Natural killer cell (primary cell): ENCODE measurements around the gene SYCP2. TPM values are rescaled to one million over a fixed set of nuclear protein-coding genes. Genes with fewer than 3 reads are reported as not detected.
A peak's percentile ranks its signal among the peaks of the same experiment; 100 is the strongest.

Source experiments
- ATAC-seq, 3 donors: fragments of 150-1000 bp in 2 of 3; fragments of 200-7000 bp in 1 of 3; cut with Tn5 transposase; 1 replicate in 1 of 3; 2 replicates in 2 of 3; pipeline ENCODE4 v1.10.0; 2021; ENCODE audit warnings: mild to moderate bottlenecking in 2 of 3, moderate library complexity in 2 of 3
- DNase-seq, 2 donors: peaks; one replicate each; pipeline versions ENCODE4 v3.0.0 to v3.0.0-alpha.2; 2013 to 2021; ENCODE audit warnings: mixed read lengths in 1 of 2
- H3K27ac ChIP-seq: one replicate; pipeline ENCODE4 v1.5.1; 2013; ENCODE audit warnings: mild to moderate bottlenecking, low read length
- H3K27me3 ChIP-seq: one replicate; pipeline ENCODE4 v1.6.1; 2013; ENCODE audit warnings: low read length; ENCODE audit not compliant: control insufficient read depth, insufficient read depth
- H3K36me3 ChIP-seq: one replicate; pipeline ENCODE4 v1.6.1; 2013; ENCODE audit warnings: low read length; ENCODE audit not compliant: control insufficient read depth, insufficient read depth
- H3K4me1 ChIP-seq: one replicate; pipeline ENCODE4 v1.6.1; 2013; ENCODE audit warnings: low read length; ENCODE audit not compliant: control insufficient read depth, insufficient read depth
- H3K4me3 ChIP-seq: one replicate; pipeline ENCODE4 v1.5.1; 2013; ENCODE audit warnings: low read length
- H3K9me3 ChIP-seq: one replicate; pipeline ENCODE4 v1.6.1; 2013; ENCODE audit warnings: low read length; ENCODE audit not compliant: control insufficient read depth, insufficient read depth
- H3K27ac Mint-ChIP-seq, 2 donors: one replicate each; pipeline ENCODE4 v1.8.0; 2022; ENCODE audit warnings: mild to moderate bottlenecking in 2 of 2, mixed read lengths in 2 of 2, moderate library complexity in 1 of 2
- H3K27me3 Mint-ChIP-seq, 2 donors: one replicate each; pipeline ENCODE4 v1.8.0; 2022; ENCODE audit warnings: low read depth in 2 of 2, mixed read lengths in 2 of 2
- H3K36me3 Mint-ChIP-seq: one replicate; pipeline ENCODE4 v1.8.0; 2022; ENCODE audit warnings: mixed read lengths
- H3K4me1 Mint-ChIP-seq, 2 donors: one replicate each; pipeline ENCODE4 v1.8.0; 2022; ENCODE audit warnings: mixed read lengths in 2 of 2
- H3K4me3 Mint-ChIP-seq: one replicate; pipeline ENCODE4 v1.8.0; 2022; ENCODE audit warnings: mild to moderate bottlenecking, moderate library complexity, mixed read lengths
- H3K9me3 Mint-ChIP-seq, 2 donors: one replicate each; pipeline ENCODE4 v1.8.0; 2022; ENCODE audit warnings: mixed read lengths in 2 of 2
- CTCF ChIP-seq: fragments of 200-600 bp; IDR thresholded peaks from one replicate; pipeline ENCODE4 v1.8.0; 2022; ENCODE audit warnings: antibody characterized with exemption
- WGBS: methylation state at CpG from one replicate; pipeline ENCODE4 v1.1.7; 2013; ENCODE audit warnings: missing lambda C conversion rate; ENCODE audit not compliant: insufficient coverage; 5-methylcytosine and 5-hydroxymethylcytosine counted together
- intact Hi-C: fragments of 100-400 bp; cut with micrococcal nuclease; formaldehyde crosslinking; loops from one replicate; pipeline ENCODE4 v1.14.2; 2022
- total RNA-seq, 4 donors: library from RNA; stranded (reverse); fragments of 120-200 nt in 1 of 4; gene quantifications; one replicate each; pipeline versions ENCODE4 v1.2.3 to v1.2.4, GENCODE V29; 2013 to 2022

SYCP2 gene
- total RNA-seq, 3 donors from 2014 or later (not counting 1 experiment from before 2014, with no cell fraction given), result 5.9 to 8.6 (median 7.0) TPM

GRCh38 chr20:59949911-59950310 is 16.5 kb upstream of the SYCP2 start:
- H3K4me3 Mint-ChIP-seq, result no peak overlapping the region
- no peaks in the 10 kb centered on the region for H3K9me3 Mint-ChIP-seq
- peaks cover 3% of the 10 kb centered on the region for H3K4me1 ChIP-seq
- H3K9me3 ChIP-seq, result no peaks in the 10 kb centered on the region
- H3K4me1 Mint-ChIP-seq, result peaks cover 11% of the 10 kb centered on the region in 2 donors
- DNase-seq (no peak), ATAC-seq (no peak)
- intact Hi-C loops, result loop anchor here (1.0 to 10.0 kb wide), 3 partner anchors 313 to 1945 kb away; no protein-coding TSS in a partner anchor
- TF ChIP-seq CTCF, result no peak
- H3K4me3 ChIP-seq, result no peak overlapping the region
- H3K27ac Mint-ChIP-seq, result no peak overlapping the region
- WGBS, result 100% methylated on average over 4 of the region's 6 CpGs
- no peaks in the 10 kb centered on the region for H3K36me3 Mint-ChIP-seq
- peaks cover 12% of the 10 kb centered on the region for H3K36me3 ChIP-seq
- H3K27me3 ChIP-seq, result no peaks in the 10 kb centered on the region
- no peaks in the 10 kb centered on the region for H3K27me3 Mint-ChIP-seq
- no peak overlapping the region for H3K27ac ChIP-seq

DNA sequence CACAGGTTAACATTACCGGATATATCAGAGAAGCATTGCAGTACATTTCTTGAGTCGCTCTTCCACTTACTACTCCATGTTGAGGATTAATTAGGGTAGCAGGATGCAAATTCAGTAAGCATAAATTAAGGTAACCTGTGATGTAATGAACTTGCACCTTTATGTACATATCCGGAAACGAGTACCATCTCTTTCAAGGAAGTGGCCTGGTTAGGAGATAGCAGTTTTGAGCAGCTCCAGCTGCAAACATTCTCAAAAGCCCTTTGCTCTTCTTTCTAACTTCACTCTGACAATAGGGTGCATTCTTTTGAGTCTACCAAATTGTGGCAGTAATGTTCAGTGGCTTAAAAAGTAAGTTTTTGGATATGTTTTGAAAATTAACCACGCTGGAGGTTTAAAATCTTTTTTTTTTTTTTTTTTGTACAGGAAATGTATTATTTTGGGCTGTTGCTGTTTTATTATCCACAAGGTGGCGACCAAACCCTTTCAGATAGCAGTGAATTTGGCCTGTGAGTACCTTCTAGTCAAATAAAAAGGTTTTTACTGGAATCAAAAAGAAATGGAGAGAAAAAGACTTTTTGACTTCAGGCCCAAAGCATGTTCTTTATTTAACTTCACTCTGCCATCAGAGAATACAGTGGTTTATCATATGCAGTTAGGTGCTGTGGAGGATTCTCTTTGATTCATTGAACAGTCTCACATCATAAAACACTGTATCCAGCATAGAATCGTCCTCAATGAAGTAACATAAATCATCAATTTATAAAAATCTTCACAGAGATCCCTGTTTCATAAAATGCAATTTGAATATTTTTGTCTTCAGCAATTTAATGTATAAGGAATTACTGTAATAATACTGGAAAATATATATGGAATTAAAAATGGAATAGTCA is 15.6 kb upstream of the SYCP2 start:
- H3K9me3 ChIP-seq, result no peaks in the 10 kb centered on the region
- 36% methylated on average over 5 of the region's 7 CpGs for whole genome bisulfite sequencing
- DNase-seq, result peak in 1 of 2 donors; percentile 83

DNA sequence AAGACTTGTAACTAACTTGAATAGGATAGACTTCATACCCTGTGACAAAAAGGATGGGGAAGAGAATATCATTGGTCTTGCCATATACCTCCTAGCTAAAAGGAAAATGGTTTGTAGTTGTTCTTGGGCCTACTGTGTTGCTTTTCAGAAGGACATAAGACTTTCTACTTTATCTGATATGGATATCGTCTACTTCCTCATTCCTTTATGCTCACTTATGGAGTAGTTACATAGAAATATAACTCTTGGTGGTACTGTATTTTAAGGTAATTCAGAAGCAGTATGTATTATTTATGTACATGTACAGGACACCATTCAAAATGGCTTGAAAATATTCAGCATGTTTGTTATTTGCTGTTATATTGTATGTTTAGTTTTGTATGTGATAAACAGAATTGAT is 14.8 kb upstream of the SYCP2 start:
- WGBS, result no CpG with 5 or more reads among the region's 1 CpG
- no peaks in the 10 kb centered on the region for H3K27me3 ChIP-seq
- H3K4me1 Mint-ChIP-seq, result peaks cover 11 to 16% of the 10 kb centered on the region in 2 donors
- peaks cover 26% of the 10 kb centered on the region for H3K36me3 ChIP-seq
- DNase-seq (no peak), ATAC-seq (no peak)
- no peaks in the 10 kb centered on the region for H3K27me3 Mint-ChIP-seq
- H3K4me1 ChIP-seq, result peaks cover 3% of the 10 kb centered on the region
- no peak for TF ChIP-seq CTCF
- no peak overlapping the region for H3K27ac ChIP-seq
- H3K4me3 Mint-ChIP-seq, result no peak overlapping the region
- intact Hi-C loops, result loop anchor here (5.0 to 10.0 kb wide), 2 partner anchors 1279 to 1947 kb away; no protein-coding TSS in a partner anchor
- no peaks in the 10 kb centered on the region for H3K9me3 Mint-ChIP-seq
- no peaks in the 10 kb centered on the region for H3K36me3 Mint-ChIP-seq
- H3K9me3 ChIP-seq, result no peaks in the 10 kb centered on the region
- peak overlapping the region; percentile 76 to 92 for H3K27ac Mint-ChIP-seq
- H3K4me3 ChIP-seq, result no peak overlapping the region

More for the DNA sequence above, 15.6 kb upstream of the SYCP2 start:
- Mint-ChIP-seq H3K9me3 (no peaks in the 10 kb centered on the region), H3K4me3 (peak overlapping the region; percentile 81), H3K36me3 (no peaks in the 10 kb centered on the region), H3K27ac (peak overlapping the region; percentile 76 to 92), H3K27me3 (no peaks in the 10 kb centered on the region), H3K4me1 (peaks cover 11 to 16% of the 10 kb centered on the region in 2 donors)
- Histone ChIP-seq H3K27ac (peak overlapping the region; percentile 66), H3K4me3 (no peak overlapping the region), H3K27me3 (no peaks in the 10 kb centered on the region), H3K4me1 (peaks cover 3% of the 10 kb centered on the region), H3K36me3 (peaks cover 19% of the 10 kb centered on the region)
- ATAC-seq, result peak; percentile 73 to 90 (median 79)
- intact Hi-C loops, result loop anchor here (1.0 to 10.0 kb wide), 3 partner anchors 314 to 1946 kb away; no protein-coding TSS in a partner anchor
- peak; percentile 81 for TF ChIP-seq CTCF
